Measurements from ENCODE around the gene CD164.

DNA sequence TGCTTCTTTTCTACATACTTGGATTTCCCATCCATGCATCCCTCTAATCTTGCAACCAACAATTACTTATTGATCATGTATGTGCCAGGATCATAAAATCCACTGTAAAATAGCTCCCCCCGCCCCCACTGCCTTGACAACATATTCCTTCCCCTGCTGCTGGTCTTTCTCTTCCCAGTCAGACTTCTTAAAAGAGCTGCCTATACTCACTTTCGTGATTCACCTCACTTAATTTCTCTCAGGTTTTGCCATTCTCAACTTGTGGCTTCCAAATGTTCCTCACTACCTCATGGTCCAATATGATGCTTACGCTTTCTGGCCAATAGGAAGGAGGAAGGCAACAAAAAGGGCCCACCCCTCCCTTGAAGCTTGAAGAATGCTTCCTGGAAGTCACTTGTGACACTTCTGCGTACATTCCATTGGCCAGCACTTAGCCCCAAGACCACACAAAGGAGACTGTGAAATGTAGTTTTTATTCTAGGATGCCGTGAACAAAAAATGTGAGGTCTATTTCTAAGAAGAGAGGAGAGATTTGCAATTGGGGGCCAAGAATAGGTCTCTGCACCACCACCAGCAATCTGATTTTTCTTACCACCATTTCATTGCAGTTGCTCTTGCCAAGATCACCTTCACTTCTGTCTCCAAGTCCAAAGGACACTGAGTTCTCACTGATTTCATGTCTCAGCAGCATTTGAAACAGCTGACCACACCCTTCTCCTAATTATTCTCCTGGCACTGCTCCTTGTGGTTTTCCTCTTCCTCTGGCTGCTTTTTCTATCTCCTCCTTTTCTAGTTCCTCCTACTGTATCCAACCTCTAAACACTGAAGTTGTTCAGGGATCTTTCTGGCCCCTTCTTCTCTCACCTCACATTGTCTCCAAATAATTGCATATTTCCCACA lies 30.8 kb downstream of the CD164 start:
- TF ChIP-seq, protein P1, sequence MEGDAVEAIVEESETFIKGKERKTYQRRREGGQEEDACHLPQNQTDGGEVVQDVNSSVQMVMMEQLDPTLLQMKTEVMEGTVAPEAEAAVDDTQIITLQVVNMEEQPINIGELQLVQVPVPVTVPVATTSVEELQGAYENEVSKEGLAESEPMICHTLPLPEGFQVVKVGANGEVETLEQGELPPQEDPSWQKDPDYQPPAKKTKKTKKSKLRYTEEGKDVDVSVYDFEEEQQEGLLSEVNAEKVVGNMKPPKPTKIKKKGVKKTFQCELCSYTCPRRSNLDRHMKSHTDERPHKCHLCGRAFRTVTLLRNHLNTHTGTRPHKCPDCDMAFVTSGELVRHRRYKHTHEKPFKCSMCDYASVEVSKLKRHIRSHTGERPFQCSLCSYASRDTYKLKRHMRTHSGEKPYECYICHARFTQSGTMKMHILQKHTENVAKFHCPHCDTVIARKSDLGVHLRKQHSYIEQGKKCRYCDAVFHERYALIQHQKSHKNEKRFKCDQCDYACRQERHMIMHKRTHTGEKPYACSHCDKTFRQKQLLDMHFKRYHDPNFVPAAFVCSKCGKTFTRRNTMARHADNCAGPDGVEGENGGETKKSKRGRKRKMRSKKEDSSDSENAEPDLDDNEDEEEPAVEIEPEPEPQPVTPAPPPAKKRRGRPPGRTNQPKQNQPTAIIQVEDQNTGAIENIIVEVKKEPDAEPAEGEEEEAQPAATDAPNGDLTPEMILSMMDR (conservative IDR thresholded peaks at IDR 0.05; ENCODE audit: low read depth, low read length) = no peak
- TF ChIP-seq POLR2A (IDR thresholded peaks at IDR 0.05; ENCODE audit: low read depth, low read length) = no peak
- no peak for TF ChIP-seq MAZ (IDR thresholded peaks at IDR 0.05; ENCODE audit: borderline replicate concordance, low read depth, low read length)
- TF ChIP-seq NFE2L2 (IDR thresholded peaks at IDR 0.05; ENCODE audit: low read depth, low read length) = no peak
- TF ChIP-seq RAD21 (IDR thresholded peaks at IDR 0.05; ENCODE audit: low read length) = no peak
- no peak for TF ChIP-seq BHLHE40 (IDR thresholded peaks at IDR 0.05; ENCODE audit: low read depth, low read length)
